ENCODE results near the gene SLC7A4. TPM values are rescaled to one million over a fixed set of nuclear protein-coding genes. Genes with fewer than 3 reads are reported as not detected.

SLC7A4 gene
- total and polyA plus RNA-seq, 2 of the 8 experiments (the other 6 are each of a cell fraction or from before 2014, with no cell fraction given): 0.92 TPM; not detected in 1

GRCh38 chr22:20981787-20982562 lies 50.4 kb downstream of the SLC7A4 start, which contains the start of gene LZTR1 (continued):
- TF ChIP-seq TEAD4 (IDR thresholded peaks at IDR 0.05; ENCODE audit: low read depth, low read length) (no peak), KDM5A (IDR thresholded peaks at IDR 0.05; ENCODE audit: low read length) (no peak), SP1 (IDR thresholded peaks at IDR 0.05; ENCODE audit: low read depth, low read length) (no peak), KDM1A (IDR thresholded peaks at IDR 0.05; ENCODE audit: borderline replicate concordance, low read length) (no peak), BCL11A (IDR thresholded peaks at IDR 0.05; ENCODE audit: low read depth in 2 of 2, low read length in 2 of 2) (no peak), SP2 (IDR thresholded peaks at IDR 0.05; ENCODE audit: low read length) (no peak), CHD7 (IDR thresholded peaks at IDR 0.05; ENCODE audit: insufficient replicate concordance, low read length) (no peak), SAP30 (IDR thresholded peaks at IDR 0.05; ENCODE audit: insufficient read depth, insufficient replicate concordance, low read length) (no peak), SP4 (IDR thresholded peaks at IDR 0.05; ENCODE audit: low read length) (no peak; the same call in 1 of the 2 replicates)
- TF ChIP-seq, protein P1, sequence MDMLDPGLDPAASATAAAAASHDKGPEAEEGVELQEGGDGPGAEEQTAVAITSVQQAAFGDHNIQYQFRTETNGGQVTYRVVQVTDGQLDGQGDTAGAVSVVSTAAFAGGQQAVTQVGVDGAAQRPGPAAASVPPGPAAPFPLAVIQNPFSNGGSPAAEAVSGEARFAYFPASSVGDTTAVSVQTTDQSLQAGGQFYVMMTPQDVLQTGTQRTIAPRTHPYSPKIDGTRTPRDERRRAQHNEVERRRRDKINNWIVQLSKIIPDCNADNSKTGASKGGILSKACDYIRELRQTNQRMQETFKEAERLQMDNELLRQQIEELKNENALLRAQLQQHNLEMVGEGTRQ (IDR thresholded peaks at IDR 0.05; ENCODE audit: low read length): no peak

Data from H1 (cell line).